HepG2 (cell line): Measurements from ENCODE around the gene ZNF618. TPM values are rescaled to one million over a fixed set of nuclear protein-coding genes. Genes with fewer than 3 reads are reported as not detected.

Experiments used
- HDAC1 ChIP-seq: sonication (generic); formaldehyde crosslinking; IDR thresholded peaks from 2 replicates; pipeline ENCODE4 v1.5.1; 2020; ENCODE audit warnings: mild to moderate bottlenecking, missing genetic modification reagents
- HDAC6 ChIP-seq: fragments of 200-600 bp; sonication (generic); IDR thresholded peaks from 2 replicates; pipeline ENCODE4 v1.7.0; 2017; ENCODE audit warnings: mild to moderate bottlenecking, antibody characterized with exemption, low read length, low read depth
- HOXA9 ChIP-seq: sonication (generic); formaldehyde crosslinking; IDR thresholded peaks from 2 replicates; pipeline ENCODE4 v1.8.1; 2022; ENCODE audit warnings: missing genetic modification reagents, mild to moderate bottlenecking, moderate library complexity, borderline replicate concordance
- KLF12 ChIP-seq: sonication (generic); formaldehyde crosslinking; IDR thresholded peaks from 2 replicates; pipeline ENCODE4 v1.4.0; 2020; ENCODE audit warnings: missing genetic modification reagents, borderline replicate concordance
- MAFF ChIP-seq: IDR thresholded peaks from 2 replicates; pipeline ENCODE4 v1.6.1; 2011; ENCODE audit warnings: low read depth, low read length, improper control_type of control experiment
- MEIS1 ChIP-seq: sonication (generic); formaldehyde crosslinking; IDR thresholded peaks from 2 replicates; pipeline ENCODE4 v1.9.0; 2021; ENCODE audit warnings: mild to moderate bottlenecking, missing genetic modification reagents, moderate library complexity, borderline replicate concordance
- MEIS2 ChIP-seq: sonication (generic); formaldehyde crosslinking; IDR thresholded peaks from 2 replicates; pipeline ENCODE4 v1.9.0; 2021; ENCODE audit warnings: mild to moderate bottlenecking, missing genetic modification reagents
- MTF2 ChIP-seq: sonication (generic); formaldehyde crosslinking; IDR thresholded peaks from 2 replicates; pipeline ENCODE4 v1.5.0; 2020; ENCODE audit warnings: missing genetic modification reagents, borderline replicate concordance
- MXD4 ChIP-seq: IDR thresholded peaks from 2 replicates; pipeline ENCODE4 v1.6.1; 2016; ENCODE audit warnings: mild to moderate bottlenecking, missing biosample characterization, missing genetic modification reagents
- PHF21A ChIP-seq: sonication (generic); formaldehyde crosslinking; IDR thresholded peaks from 2 replicates; pipeline ENCODE4 v1.5.0; 2020; ENCODE audit warnings: mild to moderate bottlenecking, missing genetic modification reagents
- POLR2AphosphoS2 ChIP-seq: IDR thresholded peaks from 2 replicates; pipeline ENCODE4 v1.6.1; 2011; ENCODE audit warnings: low read depth, low read length, improper control_type of control experiment
- RFX1 ChIP-seq: fragments of 450-650 bp; IDR thresholded peaks from 2 replicates; pipeline ENCODE4 v1.6.1; 2017
- RFXAP ChIP-seq: sonication (generic); formaldehyde crosslinking; IDR thresholded peaks from 2 replicates; pipeline ENCODE4 v1.4.0; 2020; ENCODE audit warnings: missing genetic modification reagents, borderline replicate concordance
- SMAD9 ChIP-seq: sonication (generic); formaldehyde crosslinking; IDR thresholded peaks from 2 replicates; pipeline ENCODE4 v1.5.1; 2020; ENCODE audit warnings: mild to moderate bottlenecking, missing genetic modification reagents
- TEAD3 ChIP-seq: optimal IDR thresholded peaks from 2 replicates; pipeline ENCODE3; 2016; ENCODE audit warnings: borderline replicate concordance
- ZNF282 ChIP-seq: fragments of 450-650 bp; IDR thresholded peaks from 2 replicates; pipeline ENCODE4 v1.6.1; 2018; ENCODE audit not compliant: partially characterized antibody
- ZNF33B ChIP-seq: sonication (generic); formaldehyde crosslinking; IDR thresholded peaks from 2 replicates; pipeline ENCODE4 v1.5.1; 2020; ENCODE audit warnings: mild to moderate bottlenecking, missing genetic modification reagents
- ZNF382 ChIP-seq: sonication (generic); formaldehyde crosslinking; IDR thresholded peaks from 2 replicates; pipeline ENCODE4 v1.5.0; 2020; ENCODE audit warnings: missing genetic modification reagents, mild to moderate bottlenecking, borderline replicate concordance
- ZNF570 ChIP-seq: sonication (generic); formaldehyde crosslinking; IDR thresholded peaks from 2 replicates; pipeline ENCODE4 v1.4.0; 2020; ENCODE audit warnings: mild to moderate bottlenecking, missing genetic modification reagents, borderline replicate concordance
- polyA plus RNA-seq, 8 experiments: library from polyadenylated mRNA; depleted of rRNA in 3 of 8; stranded (reverse) in 7 of 8; unstranded in 1 of 8; fragments of >200 nt; fragmentation: Illumina TruSeq in 4 of 8; extraction: Trizol in 4 of 8; gene quantifications; 2 replicates each; pipeline versions ENCODE4 v1.2.1 to v1.2.3, GENCODE V29; 2011 to 2016; ENCODE audit warnings: low read depth in 4 of 8, missing spikeins in 1 of 8, mixed read lengths in 1 of 8; ENCODE audit not compliant: insufficient read depth in 1 of 8
- total RNA-seq, 5 experiments: library from RNA; depleted of rRNA; stranded (reverse); fragments of >200 nt; fragmentation: Illumina TruSeq; extraction: Trizol; gene quantifications; 2 replicates each; pipeline ENCODE4 v1.2.3, GENCODE V29; 2016; ENCODE audit warnings: low read depth in 1 of 5
- TF ChIP-seq, protein P1 (sequence below): sonication (generic); formaldehyde crosslinking; IDR thresholded peaks from 2 replicates; pipeline ENCODE4 v1.4.0; 2020; ENCODE audit warnings: missing genetic modification reagents, borderline replicate concordance
- TF ChIP-seq, protein P2 (sequence below): sonication (generic); formaldehyde crosslinking; IDR thresholded peaks from 2 replicates; pipeline ENCODE4 v1.8.0; 2022; ENCODE audit warnings: mild to moderate bottlenecking, missing genetic modification reagents, borderline replicate concordance
- TF ChIP-seq, protein P3 (sequence below): IDR thresholded peaks from 2 replicates; pipeline ENCODE4 v1.6.1; 2016; ENCODE audit warnings: mild to moderate bottlenecking, missing biosample characterization, missing genetic modification reagents

The ZNF618 gene
- total and polyA plus RNA-seq, 2 of the 13 experiments (the other 11 are each of a cell fraction or from before 2014, with no cell fraction given) = 0.07 TPM

DNA sequence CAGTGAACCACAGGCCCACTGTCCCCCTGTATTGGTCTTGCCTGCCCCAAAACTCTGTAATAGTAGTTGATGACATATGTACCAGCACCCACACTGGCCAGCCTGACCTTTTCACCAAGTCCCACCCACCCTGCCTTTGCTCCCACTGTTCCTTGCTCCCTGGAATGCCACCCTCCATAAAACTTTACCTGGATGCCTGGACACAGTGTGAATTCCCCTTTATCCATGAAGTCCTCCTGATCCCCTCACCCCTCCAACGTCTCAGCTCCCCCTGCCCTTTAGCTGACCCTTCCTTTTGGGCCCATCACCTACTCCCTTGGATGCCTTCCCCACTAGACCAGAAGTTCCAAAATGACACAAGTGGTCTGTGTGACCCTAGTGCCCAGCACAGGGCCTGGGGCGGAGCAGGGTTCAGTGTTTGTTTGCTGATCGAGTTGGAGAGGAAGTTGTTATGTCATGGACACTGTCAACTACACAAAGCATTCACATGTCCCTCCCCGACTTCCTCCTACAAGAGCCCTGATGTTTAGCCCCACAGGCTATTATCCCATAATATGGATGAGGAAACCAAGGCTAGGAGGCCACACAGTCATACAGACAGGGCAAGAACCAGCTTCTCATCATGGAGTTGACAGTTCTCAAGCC is 185.8 kb downstream of the ZNF618 start (continued):
- TF ChIP-seq, protein P1, sequence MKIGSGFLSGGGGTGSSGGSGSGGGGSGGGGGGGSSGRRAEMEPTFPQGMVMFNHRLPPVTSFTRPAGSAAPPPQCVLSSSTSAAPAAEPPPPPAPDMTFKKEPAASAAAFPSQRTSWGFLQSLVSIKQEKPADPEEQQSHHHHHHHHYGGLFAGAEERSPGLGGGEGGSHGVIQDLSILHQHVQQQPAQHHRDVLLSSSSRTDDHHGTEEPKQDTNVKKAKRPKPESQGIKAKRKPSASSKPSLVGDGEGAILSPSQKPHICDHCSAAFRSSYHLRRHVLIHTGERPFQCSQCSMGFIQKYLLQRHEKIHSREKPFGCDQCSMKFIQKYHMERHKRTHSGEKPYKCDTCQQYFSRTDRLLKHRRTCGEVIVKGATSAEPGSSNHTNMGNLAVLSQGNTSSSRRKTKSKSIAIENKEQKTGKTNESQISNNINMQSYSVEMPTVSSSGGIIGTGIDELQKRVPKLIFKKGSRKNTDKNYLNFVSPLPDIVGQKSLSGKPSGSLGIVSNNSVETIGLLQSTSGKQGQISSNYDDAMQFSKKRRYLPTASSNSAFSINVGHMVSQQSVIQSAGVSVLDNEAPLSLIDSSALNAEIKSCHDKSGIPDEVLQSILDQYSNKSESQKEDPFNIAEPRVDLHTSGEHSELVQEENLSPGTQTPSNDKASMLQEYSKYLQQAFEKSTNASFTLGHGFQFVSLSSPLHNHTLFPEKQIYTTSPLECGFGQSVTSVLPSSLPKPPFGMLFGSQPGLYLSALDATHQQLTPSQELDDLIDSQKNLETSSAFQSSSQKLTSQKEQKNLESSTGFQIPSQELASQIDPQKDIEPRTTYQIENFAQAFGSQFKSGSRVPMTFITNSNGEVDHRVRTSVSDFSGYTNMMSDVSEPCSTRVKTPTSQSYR = no peak
- TF ChIP-seq POLR2AphosphoS2 (no peak), MTF2 (no peak), MAFF (no peak), TEAD3 (CRISPR knock-in tag) (peak; percentile 60), ZNF382 (CRISPR knock-in tag) (no peak), ZNF33B (no peak), MEIS2 (CRISPR knock-in tag) (0 out of 2 replicates have a peak, but pooled peaks have one; percentile 23), HOXA9 (CRISPR knock-in tag) (no peak), PHF21A (peak; percentile 71; the same call in 1 of the 2 replicates), RFX1 (no peak), MEIS1 (no peak), HDAC1 (CRISPR knock-in tag) (peak; percentile 52; the same call in 1 of the 2 replicates), ZNF570 (CRISPR knock-in tag) (0 out of 2 replicates have a peak, but pooled peaks have one; percentile 6), KLF12 (CRISPR knock-in tag) (no peak), MXD4 (CRISPR knock-in tag) (no peak), HDAC6 (no peak), SMAD9 (no peak), ZNF282 (no peak), RFXAP (CRISPR knock-in tag) (no peak)
- TF ChIP-seq, protein P2, sequence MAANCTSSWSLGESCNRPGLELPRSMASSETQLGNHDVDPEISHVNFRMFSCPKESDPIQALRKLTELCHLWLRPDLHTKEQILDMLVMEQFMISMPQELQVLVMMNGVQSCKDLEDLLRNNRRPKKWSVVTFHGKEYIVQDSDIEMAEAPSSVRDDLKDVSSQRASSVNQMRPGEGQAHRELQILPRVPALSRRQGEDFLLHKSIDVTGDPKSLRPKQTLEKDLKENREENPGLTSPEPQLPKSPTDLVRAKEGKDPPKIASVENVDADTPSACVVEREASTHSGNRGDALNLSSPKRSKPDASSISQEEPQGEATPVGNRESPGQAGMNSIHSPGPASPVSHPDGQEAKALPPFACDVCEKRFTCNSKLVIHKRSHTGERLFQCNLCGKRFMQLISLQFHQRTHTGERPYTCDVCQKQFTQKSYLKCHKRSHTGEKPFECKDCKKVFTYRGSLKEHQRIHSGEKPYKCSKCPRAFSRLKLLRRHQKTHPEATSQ (CRISPR knock-in tag) = no peak
- TF ChIP-seq, protein P3, sequence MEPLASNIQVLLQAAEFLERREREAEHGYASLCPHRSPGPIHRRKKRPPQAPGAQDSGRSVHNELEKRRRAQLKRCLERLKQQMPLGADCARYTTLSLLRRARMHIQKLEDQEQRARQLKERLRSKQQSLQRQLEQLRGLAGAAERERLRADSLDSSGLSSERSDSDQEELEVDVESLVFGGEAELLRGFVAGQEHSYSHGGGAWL = no peak
